Measurements from ENCODE around the gene CABLES1. TPM values are rescaled to one million over a fixed set of nuclear protein-coding genes. Genes with fewer than 3 reads are reported as not detected.

The CABLES1 gene
- polyA plus RNA-seq, 1 donor (not counting 4 experiments of a cell fraction or from before 2014, with no cell fraction given): 1.00 TPM

GRCh38 chr18:23231340-23232021, 96.2 kb downstream of the CABLES1 start:
- Histone ChIP-seq H3K9me3 (ENCODE audit: control insufficient read depth, low read depth, low read length) (no peaks in the 10 kb centered on the region), H3K9ac (ENCODE audit: control insufficient read depth, extremely low read depth, insufficient read depth, low read length) (no peak overlapping the region), H3K36me3 (ENCODE audit: control insufficient read depth in 2 of 2, extremely low read depth in 1 of 2, insufficient read depth in 2 of 2, low read length in 2 of 2) (no peaks in the 10 kb centered on the region), H3K4me1 (ENCODE audit: control insufficient read depth, extremely low read depth, insufficient read depth, low read length) (peaks cover 19% of the 10 kb centered on the region), H3K9me1 (ENCODE audit: control insufficient read depth, extremely low read depth, insufficient read depth, low read length) (no peaks in the 10 kb centered on the region), H3K27me3 (ENCODE audit: control insufficient read depth, extremely low read depth, insufficient read depth, low read length) (no peaks in the 10 kb centered on the region), H3K4me2 (ENCODE audit: control insufficient read depth, extremely low read depth, insufficient read depth, low read depth, low read length) (peak overlapping the region; percentile 45), H3K79me2 (ENCODE audit: control insufficient read depth, insufficient read depth, low read length) (no peaks in the 10 kb centered on the region), H4K20me1 (ENCODE audit: control insufficient read depth, extremely low read depth, insufficient read depth, low read length) (no peaks in the 10 kb centered on the region), H2AFZ (ENCODE audit: control insufficient read depth, low read length) (no peak overlapping the region), H3K27ac (ENCODE audit: control insufficient read depth, insufficient read depth, low read length) (no peak overlapping the region), H3K4me3 (ENCODE audit: control insufficient read depth in 2 of 3, extremely low read depth in 1 of 3, insufficient read depth in 2 of 3, low read depth in 1 of 3, low read length in 3 of 3) (no peak overlapping the region)
- dilution Hi-C loops (cut with MboI; ENCODE audit: extremely low pct_ligation_motif_present, low sequenced_read_pairs): no loop called here
- DNase-seq (ENCODE audit: low read depth, low spot score) (peak; percentile 40), FAIRE-seq (peak; percentile 75)
- TF ChIP-seq EZH2 (IDR thresholded peaks at IDR 0.05; ENCODE audit: low read length): no peak
- TF ChIP-seq CTCF (optimal IDR thresholded peaks at IDR 0.05 in 1 of 3, IDR thresholded peaks at IDR 0.05 in 1 of 3, conservative IDR thresholded peaks at IDR 0.05 in 1 of 3; ENCODE audit: extremely low read depth in 1 of 3, insufficient read depth in 2 of 3, low read length in 3 of 3): no peak

GRCh38 chr18:23232331-23232730, 97.0 kb downstream of the CABLES1 start:
- FAIRE-seq: no peak
- Histone ChIP-seq H3K4me3 (ENCODE audit: control insufficient read depth in 2 of 3, extremely low read depth in 1 of 3, insufficient read depth in 2 of 3, low read depth in 1 of 3, low read length in 3 of 3) (no peak overlapping the region), H3K79me2 (ENCODE audit: control insufficient read depth, insufficient read depth, low read length) (no peaks in the 10 kb centered on the region), H3K27me3 (ENCODE audit: control insufficient read depth, extremely low read depth, insufficient read depth, low read length) (no peaks in the 10 kb centered on the region), H3K27ac (ENCODE audit: control insufficient read depth, insufficient read depth, low read length) (no peak overlapping the region), H2AFZ (ENCODE audit: control insufficient read depth, low read length) (no peak overlapping the region), H4K20me1 (ENCODE audit: control insufficient read depth, extremely low read depth, insufficient read depth, low read length) (no peaks in the 10 kb centered on the region), H3K36me3 (ENCODE audit: control insufficient read depth in 2 of 2, extremely low read depth in 1 of 2, insufficient read depth in 2 of 2, low read length in 2 of 2) (no peaks in the 10 kb centered on the region), H3K4me1 (ENCODE audit: control insufficient read depth, extremely low read depth, insufficient read depth, low read length) (peaks cover 21% of the 10 kb centered on the region), H3K4me2 (ENCODE audit: control insufficient read depth, extremely low read depth, insufficient read depth, low read depth, low read length) (no peak overlapping the region), H3K9me3 (ENCODE audit: control insufficient read depth, low read depth, low read length) (no peaks in the 10 kb centered on the region), H3K9me1 (ENCODE audit: control insufficient read depth, extremely low read depth, insufficient read depth, low read length) (no peaks in the 10 kb centered on the region), H3K9ac (ENCODE audit: control insufficient read depth, extremely low read depth, insufficient read depth, low read length) (no peak overlapping the region)
- dilution Hi-C loops (cut with MboI; ENCODE audit: extremely low pct_ligation_motif_present, low sequenced_read_pairs): no loop called here
- no peak for DNase-seq (ENCODE audit: low read depth, low spot score)
- no peak for TF ChIP-seq EZH2 (IDR thresholded peaks at IDR 0.05; ENCODE audit: low read length)
- TF ChIP-seq CTCF (optimal IDR thresholded peaks at IDR 0.05 in 1 of 3, IDR thresholded peaks at IDR 0.05 in 1 of 3, conservative IDR thresholded peaks at IDR 0.05 in 1 of 3; ENCODE audit: extremely low read depth in 1 of 3, insufficient read depth in 2 of 3, low read length in 3 of 3): no peak

Measured in keratinocyte (primary cell).